HFF-Myc (cell line): ENCODE results near the gene PIK3R3.

ENCODE experiments used
- DNase-seq: peaks from one replicate; pipeline ENCODE4 v3.0.0-alpha.2; 2011; ENCODE audit warnings: low read depth; ENCODE audit errors: extremely low read depth
- H3K4me3 ChIP-seq: replicated peaks from 2 replicates; pipeline ENCODE4 v1.5.1; 2011; ENCODE audit warnings: low read depth, mild to moderate bottlenecking, control low read depth, low read length
- CTCF ChIP-seq: IDR thresholded peaks from 2 replicates; pipeline ENCODE4 v1.5.1; 2012; ENCODE audit warnings: mild to moderate bottlenecking, low read depth, low read length, control low read depth; ENCODE audit errors: missing control alignments

PIK3R3 gene

GRCh38 chr1:46168477-46168876 lies 36.0 kb upstream of the PIK3R3 start:
- no peak overlapping the region for H3K4me3 ChIP-seq
- TF ChIP-seq CTCF, result no peak
- DNase-seq, result no peak

GRCh38 chr1:46166521-46167462 lies 34.4 kb upstream of the PIK3R3 start:
- no peak for DNase-seq

GRCh38 chr1:46160212-46160611 lies 27.8 kb upstream of the PIK3R3 start:
- no peak overlapping the region for H3K4me3 ChIP-seq
- no peak for DNase-seq
- no peak for TF ChIP-seq CTCF

More at GRCh38 chr1:46166521-46167462, 34.4 kb upstream of the PIK3R3 start:
- TF ChIP-seq CTCF, result no peak
- peak overlapping the region; percentile 33 for H3K4me3 ChIP-seq

- H3K4me3 ChIP-seq, result no peak overlapping the region
- no peak for TF ChIP-seq CTCF
- DNase-seq, result no peak
Measured at GRCh38 chr1:46159516-46159915, 27.1 kb upstream of the PIK3R3 start.

- H3K4me3 ChIP-seq, result no peak overlapping the region
- TF ChIP-seq CTCF, result no peak
- DNase-seq, result no peak
Measured at GRCh38 chr1:46158312-46159281, 26.2 kb upstream of the PIK3R3 start.

- no peak for TF ChIP-seq CTCF
- no peak for DNase-seq
- H3K4me3 ChIP-seq, result no peak overlapping the region
Measured at GRCh38 chr1:46157916-46158311, 25.5 kb upstream of the PIK3R3 start.
